ENCODE data around the gene RAET1E.
A peak's percentile ranks its signal among the peaks of the same experiment; 100 is the strongest.
"Not testable (repeated sequence)": the region's sequence is repeated elsewhere in the genome, so short reads cannot be mapped to it uniquely, and the experiment has no call there.

Gene RAET1E

DNA sequence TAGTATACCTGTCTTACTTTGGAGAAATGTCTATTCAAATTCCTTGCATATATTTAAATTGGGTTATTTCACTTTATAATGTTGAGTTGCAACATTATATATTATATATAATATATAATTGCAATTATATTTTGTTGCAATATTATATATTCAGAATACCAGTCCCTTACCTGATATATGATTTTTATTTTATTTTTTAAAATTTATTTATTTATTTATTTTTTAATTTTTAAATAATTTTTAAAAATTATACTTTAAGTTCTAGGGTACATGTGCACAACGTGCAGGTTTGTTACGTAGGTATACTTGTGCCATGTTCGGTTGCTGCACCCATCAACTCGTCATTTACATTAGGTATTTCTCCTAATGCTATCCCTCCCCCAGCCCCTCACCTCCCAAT, 29.1 kb upstream of the RAET1E start:
- not testable (repeated sequence) for DNase-seq (ENCODE audit: low read depth in 2 of 2)

DNA sequence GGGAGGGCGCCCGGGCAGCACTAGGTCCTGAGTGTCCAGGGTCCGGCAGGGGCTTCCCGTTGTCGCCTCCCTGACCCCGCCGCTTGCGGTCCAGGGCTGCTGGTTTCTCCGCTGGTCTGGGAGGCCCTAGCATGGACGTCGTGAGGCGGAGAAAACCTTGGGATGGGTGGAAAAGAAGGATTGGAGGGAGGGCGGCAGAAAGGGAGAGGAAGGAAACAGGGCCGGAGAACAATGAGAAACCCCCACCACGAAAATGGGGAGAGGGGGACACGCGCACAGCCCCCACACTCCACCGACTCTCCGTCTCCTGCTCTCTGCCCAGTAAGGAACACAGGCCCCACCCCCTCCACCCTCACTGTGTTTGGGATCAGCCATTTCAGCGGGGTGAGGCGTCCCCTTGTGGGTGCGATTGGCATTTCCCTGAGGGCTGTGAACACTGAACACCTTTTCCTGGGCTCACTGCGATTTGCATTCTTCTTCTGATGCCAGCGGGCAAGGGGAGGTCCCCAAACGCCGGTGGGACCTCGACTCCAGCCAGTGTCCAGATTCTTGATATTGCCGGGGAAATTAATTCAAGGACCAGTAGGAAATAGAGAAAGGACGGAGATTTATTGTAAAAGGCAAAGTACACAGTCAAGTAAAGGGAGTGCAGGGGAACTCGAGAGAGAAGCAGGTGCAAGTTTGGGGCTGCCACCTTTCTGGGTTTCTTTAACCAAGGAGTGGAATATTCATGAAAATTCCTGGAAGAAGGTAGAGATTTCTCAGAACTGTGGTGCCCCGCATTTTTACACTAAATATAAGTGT, 28.3 kb upstream of the RAET1E start:
- DNase-seq (ENCODE audit: low read depth in 2 of 2) = peak; percentile 36 to 39

DNA sequence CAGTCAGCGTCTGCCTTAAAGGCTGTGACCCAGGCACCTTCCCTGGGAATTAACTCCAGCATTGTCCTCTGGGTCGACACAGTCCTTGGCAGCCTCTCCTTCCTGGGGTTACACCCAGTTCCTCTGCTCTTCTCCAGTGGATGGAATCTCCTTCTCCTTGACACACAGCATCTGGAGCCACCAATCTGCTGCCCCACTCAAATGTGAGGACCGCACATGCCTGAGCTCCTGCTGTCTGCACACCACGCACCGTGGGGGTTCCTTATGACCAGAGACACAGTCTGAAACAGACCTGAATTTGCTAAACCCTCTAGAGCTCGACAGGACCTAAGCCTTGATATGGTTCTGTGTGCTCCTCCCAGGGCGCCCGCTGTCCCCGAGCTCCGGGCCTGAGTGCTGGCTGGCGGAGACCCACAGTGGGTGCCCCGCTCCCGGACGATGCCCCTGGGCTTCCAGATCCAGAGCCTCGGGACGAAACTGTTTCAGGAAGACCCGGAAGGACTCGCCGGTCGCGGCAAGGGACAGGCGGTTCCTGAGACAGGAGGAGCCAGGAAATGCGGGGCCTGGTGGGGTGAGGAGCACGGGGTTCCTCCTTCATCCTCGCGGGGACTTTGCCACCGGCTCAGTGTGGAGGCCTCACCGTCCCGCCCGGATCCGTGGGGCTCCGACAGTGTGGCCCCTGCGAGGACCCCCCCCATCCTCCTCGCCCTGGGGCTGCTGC, 27.5 kb upstream of the RAET1E start:
- no peak for DNase-seq (ENCODE audit: low read depth in 2 of 2)

DNA sequence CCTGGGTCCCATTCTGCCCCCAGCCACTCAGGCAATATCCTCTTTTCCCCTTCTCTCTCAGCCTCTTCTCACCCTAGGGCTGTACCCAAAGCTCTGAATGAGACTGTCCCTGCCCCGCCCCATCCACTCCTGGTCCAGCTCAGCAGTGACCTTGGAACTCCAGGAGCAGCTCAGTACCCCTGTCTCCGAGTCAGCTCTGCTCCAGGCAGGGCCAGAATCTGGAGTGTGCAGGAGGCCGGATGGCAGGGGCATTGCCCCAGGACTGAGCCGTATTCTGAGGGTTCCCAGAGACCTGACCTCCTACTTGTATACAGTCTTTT, 27.0 kb upstream of the RAET1E start:
- DNase-seq (ENCODE audit: low read depth in 2 of 2) = no peak

DNA sequence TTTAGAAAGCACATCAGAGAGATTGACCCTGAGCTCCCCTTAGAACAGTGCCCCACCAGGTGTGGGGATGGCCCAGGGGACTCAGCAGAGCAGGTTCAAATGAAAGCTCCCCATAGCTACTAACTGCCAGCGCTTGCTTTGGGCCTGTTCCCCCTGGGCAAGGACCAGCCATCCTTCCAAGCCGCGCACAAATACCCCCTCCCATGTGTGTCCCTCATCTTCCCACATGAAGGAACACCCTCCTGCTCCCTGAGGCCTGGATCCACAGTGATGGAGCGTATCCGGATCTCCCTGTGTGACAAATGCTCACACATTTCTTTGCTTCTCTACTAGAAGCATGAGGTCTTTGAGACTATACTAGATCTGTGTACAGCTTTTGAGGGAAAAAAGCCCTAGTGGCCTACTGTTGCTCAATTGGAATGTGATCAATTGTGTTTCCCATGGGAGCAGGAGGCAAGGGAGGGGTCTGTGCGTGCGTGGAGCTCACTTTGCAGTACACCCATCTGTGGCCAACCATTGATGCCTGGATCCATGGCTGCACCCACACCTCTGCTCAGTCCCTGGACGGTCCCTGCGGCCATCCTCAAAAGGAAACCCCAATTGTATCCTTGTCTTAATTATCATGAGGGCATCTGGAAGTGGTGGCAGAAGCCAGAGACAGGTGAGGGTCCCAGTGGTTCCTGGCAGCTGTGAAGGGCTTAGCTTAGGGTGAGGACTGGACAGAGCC, 26.5 kb upstream of the RAET1E start:
- DNase-seq (ENCODE audit: low read depth in 2 of 2) = no peak

DNA sequence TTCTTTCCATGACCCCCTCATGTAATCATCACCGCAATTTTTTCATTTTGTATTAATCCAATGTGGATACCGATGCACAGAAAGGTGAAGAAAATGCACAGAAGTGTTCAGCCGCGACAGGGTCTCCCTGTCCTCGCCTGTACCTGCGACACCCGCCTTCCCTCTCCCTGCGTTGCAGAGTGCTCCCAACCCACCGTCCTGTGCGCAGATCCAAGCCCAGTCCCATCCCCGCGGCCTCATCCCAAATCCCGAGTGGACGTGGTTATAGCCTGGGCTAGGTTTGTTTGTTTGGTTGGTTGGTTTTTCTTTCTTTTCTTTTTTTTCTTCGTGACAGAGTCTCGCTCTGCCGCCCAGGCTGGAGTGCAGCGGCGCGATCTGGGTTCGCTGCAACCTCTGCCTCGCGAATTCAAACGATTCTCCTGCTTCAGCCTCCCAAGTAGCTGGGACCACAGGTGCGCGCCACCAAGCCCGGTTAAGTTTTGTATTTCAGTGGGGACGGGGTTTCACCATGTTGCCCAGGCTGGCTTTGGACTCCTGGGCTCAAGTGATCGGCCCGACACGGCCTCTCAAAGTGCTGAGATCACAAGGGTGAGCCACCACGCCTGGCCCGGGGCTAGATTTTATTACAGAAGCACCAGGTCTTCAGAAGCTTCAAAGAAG, 25.5 kb upstream of the RAET1E start:
- DNase-seq (ENCODE audit: low read depth in 2 of 2) = no peak

DNA sequence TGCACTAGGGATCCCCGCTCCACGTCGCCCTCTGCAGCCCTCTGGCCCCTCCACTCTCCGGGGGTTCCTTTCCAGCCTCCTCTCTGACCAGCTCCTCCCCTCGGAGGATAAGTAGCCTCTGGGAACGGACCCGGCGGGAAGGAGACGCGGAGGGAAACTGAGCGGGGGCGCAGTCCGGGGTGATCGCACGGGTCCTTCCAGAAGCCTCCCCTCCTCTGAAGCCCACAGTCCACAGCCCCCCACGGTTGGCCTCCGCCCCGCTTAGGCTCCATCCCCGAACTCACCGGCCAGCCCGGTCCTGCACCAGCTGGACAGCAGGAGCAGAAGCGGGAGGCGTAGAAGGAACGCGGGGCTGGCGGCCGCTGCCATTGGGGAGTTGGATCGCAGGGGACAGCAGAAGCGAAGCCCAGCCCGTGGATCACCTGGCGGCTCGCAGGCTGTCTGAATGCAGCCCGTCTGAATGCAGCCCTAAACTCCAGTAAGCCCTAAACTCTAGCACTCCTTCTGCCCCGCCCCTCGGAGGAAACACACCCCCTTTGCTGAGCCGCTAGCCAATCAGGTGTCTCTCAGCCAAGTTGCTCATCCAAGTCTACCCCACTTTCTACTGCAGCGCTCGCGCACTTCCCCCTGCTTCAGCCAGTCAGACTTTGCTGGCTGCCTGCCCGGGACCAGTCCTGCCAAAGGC, 24.9 kb upstream of the RAET1E start, which contains the start of gene RAET1G:
Gene RAET1G (minus strand): TSS at position 480 of the 685 bp plus-strand sequence. CDS start 111 bp downstream, at position 369.
- DNase-seq (ENCODE audit: low read depth in 2 of 2) = peak; percentile 55 to 65

DNA sequence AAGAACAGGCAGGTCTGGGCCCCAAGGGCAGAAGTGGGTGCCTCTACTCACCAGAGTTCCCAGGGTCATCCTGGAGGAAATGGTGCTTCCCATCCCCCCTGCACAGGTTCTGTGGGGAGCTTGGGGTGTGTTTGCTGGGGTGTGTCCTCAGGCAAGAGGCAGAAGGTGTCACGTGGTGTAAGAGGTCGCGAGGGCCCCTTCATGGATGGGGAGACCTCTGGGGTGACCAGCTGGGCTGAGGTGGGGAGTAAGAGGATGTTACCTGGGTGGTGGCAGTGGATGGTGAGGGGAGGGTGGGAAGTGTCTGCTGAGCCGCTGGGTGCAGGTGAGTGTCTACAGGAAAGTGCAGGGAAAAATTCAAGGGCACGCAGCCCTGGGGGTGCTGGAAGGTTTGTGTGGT, 24.2 kb upstream of the RAET1E start:
- DNase-seq (ENCODE audit: low read depth in 2 of 2) = not testable (repeated sequence)

DNA sequence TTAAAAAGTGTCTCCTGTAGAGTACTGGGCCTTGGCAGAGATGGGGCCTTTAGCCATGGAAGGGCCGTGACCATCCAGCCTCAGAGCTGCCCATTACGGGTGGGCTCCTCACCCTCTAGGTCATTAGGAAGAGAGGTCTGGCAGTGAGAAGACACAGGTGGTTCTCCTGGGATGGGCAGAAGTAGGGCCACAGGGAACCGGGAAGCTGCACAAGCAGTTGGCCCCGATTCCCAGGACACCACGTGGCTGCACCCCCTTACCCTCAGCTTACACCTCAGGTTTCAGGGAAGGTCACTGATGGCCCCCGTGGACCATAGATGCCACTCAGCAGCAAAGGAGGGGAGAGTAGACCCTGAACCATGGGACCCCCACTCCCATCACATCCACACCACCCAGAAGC, 23.4 kb upstream of the RAET1E start:
- no peak for DNase-seq (ENCODE audit: low read depth in 2 of 2)

DNA sequence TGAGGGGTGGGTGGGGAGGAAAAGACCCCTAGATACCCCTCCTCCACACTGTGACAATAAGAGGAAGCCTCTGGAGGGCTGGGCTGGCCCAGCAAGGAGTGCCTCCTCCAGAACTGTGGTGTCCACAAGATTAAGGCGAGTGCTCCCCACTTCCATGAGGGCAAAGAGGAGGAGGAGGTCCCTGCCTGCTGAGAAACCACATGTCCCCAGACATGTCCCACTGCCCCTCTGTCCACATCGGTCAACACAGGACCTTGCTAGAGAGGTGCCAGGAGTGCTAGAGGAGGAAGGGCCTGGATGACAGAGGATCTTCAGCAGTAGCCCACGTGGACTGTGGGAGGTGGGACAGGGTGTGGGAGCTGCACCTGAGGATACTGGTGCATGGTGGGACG, 21.9 kb upstream of the RAET1E start:
- no peak for DNase-seq (ENCODE audit: low read depth in 2 of 2)

DNA sequence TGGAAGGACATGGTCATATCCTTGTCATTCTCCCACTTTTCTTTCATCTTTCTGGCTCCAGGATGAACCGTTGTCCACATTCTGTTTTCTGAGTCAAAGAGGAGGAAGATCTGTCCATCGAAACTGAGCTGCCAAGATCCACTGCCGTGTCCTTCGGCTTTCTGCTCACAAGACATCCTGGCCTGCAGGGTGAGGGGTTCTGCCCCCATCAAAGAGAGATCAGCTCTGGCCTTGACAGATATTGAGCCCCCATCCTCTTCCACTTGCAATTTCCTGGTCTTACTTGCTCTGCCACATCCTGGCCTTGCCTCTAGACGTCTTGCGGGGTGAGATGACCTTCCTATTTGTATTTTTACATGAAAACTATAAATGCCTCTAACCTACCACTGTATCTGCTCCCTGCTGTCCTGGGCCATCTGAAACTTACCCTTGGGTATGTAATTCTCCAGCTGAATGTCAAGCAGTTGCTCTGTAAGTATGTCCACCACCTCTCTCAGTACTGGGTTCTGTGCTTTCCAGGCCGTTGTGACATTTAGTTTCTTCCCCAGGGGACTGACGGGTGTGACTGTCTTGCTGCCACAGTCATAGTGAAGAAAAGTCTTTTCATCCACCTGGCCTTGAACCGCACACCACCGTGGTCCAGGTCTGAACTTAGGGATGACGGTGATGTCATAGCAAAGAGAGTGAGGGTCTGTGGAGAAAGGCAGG, 21.4 kb upstream of the RAET1E start:
- not testable (repeated sequence) for DNase-seq (ENCODE audit: low read depth in 2 of 2)

DNA sequence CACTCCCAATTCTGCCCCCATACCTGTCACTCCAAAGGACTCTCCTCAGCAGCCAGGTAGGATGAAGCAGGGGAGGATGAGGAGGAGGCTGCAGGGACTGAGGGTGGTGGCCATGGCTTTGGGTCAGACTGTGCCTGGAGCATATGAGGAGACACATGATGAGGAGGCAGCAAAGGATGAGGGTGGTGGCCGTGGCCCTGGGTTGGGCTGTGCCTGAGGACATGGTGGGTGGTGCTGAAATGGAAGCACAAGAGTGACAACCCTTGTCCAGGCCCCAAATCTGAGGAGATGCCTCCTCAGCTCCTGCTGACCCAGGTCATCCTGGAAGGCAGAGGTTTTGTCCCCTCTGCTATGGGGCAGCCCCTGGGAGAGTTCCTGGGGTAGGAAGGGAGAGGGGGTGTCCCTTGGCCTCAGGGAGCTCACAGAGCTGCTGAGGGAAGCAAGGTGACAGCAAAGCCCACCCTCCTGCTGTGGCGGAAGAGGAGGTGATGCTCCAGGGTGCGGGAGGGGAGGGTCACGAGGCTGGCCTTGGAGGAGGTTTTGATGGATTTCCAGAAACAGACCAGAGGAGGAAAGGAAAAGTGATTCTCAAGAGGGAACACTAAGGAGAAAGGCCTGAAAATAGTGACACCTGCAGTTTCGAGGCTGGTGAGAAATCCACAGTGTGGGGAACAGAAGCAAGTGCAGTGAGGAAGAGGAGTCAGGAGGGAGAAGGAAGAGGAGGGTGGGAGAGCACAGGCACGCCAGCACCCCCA, 20.4 kb upstream of the RAET1E start:
- DNase-seq (ENCODE audit: low read depth in 2 of 2) = no peak

DNA sequence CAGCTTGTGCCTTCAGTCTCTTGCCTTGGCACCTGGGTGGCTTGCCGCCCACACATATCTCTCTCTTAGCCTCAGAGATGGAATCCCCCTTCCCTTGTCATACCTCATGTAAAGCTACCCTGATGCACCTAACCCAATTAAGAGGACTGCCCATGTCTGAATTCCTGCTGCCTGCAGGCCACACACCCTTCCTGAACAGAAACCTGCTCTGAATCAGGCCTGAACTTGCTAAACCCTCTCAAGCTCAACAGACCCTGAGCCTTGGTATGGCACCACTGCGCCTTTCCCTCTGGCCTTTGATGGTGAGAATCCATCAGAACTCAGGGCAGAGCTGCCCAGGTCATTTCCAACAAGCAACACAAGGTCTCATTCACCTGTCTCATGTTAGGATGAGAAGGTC, 19.8 kb upstream of the RAET1E start:
- DNase-seq (ENCODE audit: low read depth in 2 of 2) = no peak

DNA sequence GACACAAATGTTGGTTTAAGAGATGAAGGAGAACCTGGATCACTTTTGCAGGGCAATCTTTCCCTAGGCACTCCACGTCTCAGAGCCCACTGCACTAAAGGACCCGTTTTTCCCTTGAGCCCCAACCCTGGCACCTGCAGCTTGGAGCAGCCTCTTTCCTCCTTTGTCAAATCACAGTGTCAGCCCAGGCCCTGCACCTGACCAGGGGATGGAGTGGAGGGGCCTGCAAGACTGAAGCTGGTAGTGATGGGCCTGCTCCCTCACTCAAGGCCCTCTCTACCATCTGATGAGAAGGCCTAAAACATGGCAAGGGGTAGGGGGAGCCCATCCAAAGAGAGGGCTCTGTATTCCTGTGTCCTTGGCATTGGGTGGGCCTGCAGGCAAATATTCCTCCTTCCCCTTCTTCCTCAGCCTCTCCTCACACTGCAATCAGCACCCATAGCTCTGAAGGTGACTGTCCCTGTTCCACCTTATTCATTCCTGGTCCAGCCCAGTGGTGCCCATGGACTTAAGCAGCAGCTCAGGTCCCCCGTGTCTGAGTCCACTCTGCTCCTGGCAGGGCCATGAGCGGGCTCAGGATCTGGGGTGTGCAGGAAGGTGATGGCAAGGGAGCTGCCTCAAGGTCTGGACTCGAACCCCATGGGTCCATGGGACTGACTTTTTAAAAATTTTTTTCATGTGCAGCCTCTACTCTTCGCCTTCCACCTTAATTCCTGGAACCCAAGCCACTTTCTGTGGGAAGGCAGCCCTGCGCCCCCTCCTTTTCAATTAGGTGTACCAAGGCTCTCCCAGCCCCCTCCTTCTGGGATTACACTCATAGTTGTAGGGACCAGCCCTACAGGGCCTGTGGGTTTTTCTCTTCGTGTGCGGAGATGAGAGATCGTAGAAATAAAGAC, 18.3 kb upstream of the RAET1E start:
- no peak for DNase-seq (ENCODE audit: low read depth in 2 of 2)

DNA sequence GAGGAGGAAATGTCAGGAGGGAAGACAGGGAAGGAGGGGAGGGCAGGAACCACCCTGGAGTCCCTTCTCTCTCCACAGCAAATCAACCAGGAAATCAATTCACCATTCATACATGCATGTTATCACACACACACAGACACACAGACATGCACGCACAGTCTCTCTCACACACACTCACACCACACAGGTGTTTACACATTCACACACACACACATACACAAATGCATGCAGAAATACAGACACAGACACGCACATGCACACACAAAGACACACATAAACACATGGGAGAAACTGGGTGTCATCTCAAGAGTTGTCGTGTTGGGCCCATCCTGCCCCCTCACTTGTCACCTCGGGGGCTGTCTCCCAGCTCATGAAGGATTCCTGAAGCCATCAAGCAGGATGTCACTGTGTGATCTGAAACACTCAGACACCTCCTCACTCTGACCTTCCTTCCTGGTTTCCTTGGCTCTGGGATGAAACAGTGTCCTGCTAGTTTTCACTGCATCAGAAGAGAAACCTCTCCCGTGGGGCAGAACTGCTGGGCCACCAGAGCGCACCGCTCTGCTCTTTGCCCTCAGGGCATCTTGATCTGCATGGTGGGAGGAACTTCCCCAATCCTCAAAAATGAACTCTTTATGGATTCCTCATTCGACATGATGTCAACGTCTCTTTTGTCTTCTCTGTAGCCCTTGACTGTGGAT, 15.8 kb upstream of the RAET1E start:
- DNase-seq (ENCODE audit: low read depth in 2 of 2) = no peak

DNA sequence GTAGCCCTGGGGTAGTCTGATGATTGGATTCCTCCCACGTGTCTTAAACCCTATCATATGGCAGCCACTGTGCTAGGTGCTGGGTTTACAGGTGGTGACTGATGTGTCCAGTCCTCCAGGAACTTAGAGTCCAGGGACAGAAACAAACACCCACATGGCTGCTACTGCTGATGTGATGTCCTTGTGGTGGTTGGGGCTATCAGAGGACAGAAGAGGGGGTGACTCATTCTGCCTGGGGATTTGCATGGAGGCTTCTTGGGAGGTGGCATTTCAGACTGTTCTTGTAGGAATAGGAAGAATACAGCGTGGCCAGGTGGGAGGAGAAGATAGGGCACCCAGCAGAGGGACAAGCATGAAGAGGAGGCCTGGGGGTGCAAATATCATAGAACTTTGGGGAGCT, 15.2 kb upstream of the RAET1E start:
- no peak for DNase-seq (ENCODE audit: low read depth in 2 of 2)

DNA sequence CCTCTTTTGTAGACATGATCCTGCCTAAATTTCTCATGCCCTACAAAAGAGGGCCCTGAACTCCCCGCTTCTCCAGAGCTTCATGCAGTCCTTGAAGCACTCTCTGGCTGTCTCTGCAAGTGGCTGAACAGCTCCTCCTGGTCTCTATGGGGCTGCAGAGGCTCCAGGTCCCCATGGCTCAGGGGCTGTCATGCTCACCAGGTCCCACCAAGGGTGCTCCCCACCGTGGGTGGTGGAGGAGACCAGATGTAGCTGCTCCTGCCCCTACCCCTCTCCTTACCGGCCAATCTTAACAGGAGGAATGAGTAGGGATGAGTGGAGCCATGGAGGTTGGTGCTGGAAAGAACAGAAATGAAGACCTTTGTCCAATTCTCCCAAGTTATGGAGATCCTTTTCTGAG, 14.8 kb upstream of the RAET1E start:
- DNase-seq (ENCODE audit: low read depth in 2 of 2) = not testable (repeated sequence)

DNA sequence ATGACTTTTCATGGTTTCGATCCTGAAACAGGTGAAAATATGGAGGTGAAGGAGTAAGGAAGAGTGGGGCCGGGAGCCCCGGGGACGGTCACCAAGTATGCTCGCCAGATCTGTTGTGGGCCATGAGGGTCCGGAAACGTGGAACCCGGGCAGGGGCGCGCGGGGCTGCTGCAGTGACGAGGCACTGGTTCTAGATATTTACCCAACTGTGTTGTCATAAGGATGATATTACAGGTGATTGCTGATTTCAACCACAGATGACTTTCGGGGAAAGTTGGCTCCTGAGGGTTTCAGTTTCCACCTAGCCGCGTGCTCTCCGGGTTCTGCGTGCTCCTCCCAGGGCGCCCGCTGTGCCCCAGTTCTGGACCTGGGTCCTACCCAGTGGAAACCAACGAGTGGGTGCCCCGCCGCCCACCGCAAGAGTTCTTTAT, 12.8 kb upstream of the RAET1E start:
- DNase-seq (ENCODE audit: low read depth in 2 of 2) = no peak

Data from activated CD8-positive, alpha-beta memory T cell treated with anti-CD3 and anti-CD28 coated beads for 4 hours (primary cell).